Posterior vena cava (tissue), 2 donors: ENCODE results near the gene ARHGEF25. TPM values are rescaled to one million over a fixed set of nuclear protein-coding genes. Genes with fewer than 3 reads are reported as not detected.
"Not testable (repeated sequence)": the region's sequence is repeated elsewhere in the genome, so short reads cannot be mapped to it uniquely, and the experiment has no call there.

Experiments used
- DNase-seq: peaks from one replicate; pipeline ENCODE4 v3.0.0-alpha.2; 2020; ENCODE audit warnings: low spot score
- intact Hi-C, 2 donors: fragments of 100-400 bp; cut with DNase I; formaldehyde crosslinking; loops; one replicate each; pipeline versions ENCODE4 v1.14.1 to v1.14.2; 2022 to 2023
- total RNA-seq, 2 donors: library from RNA; stranded (reverse); fragmentation: NEBNext Ultra II Directional; extraction: Animal tissue kit (Norgen Biotek cat#: 25700); gene quantifications; one replicate each; pipeline ENCODE4 v1.2.1, GENCODE V29; 2021
- donor health status: DM: yes; HTN: yes; CAD: no.
- donor health status: DM: yes; HTN: yes; CAD: no.

ARHGEF25 gene
- total RNA-seq, 2 donors from 2014 or later, result 78.8 to 82.8 TPM

DNA sequence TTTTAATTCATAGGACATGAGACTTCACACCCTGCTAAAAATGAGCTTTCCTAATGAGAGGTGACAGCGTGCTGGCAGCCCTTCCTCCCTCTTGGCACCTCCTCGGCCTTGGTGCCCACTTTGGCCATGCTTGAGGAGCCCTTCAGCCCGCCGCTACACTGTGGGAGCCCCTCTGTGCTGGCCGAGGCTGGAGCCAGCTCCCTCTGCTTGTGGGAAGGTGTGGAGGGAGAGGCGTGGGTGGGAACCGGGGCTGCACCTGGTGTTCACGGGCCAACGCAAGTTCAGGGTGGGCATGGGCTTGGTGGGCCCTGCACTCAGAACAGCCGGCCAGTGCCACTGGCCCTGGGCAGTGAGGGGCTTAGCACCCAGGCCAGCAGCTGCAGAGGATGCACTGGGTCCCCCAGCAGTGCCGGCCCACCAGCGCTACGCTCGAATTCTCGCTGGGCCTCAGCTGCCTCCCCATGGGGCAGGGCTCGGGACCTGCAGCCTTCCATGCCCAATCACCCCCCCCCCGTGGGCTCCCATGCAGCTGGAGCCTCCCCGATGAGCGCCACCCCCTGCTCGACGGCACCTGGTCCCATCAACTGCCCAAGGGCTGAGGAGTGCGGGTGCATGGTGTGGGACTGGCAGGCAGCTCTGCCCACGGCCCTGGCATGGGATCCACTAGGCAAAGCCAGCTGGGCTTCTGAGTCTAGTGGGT lies 44.5 kb downstream of the ARHGEF25 start:
- intact Hi-C loops, result no loop called here
- DNase-seq, result no peak

DNA sequence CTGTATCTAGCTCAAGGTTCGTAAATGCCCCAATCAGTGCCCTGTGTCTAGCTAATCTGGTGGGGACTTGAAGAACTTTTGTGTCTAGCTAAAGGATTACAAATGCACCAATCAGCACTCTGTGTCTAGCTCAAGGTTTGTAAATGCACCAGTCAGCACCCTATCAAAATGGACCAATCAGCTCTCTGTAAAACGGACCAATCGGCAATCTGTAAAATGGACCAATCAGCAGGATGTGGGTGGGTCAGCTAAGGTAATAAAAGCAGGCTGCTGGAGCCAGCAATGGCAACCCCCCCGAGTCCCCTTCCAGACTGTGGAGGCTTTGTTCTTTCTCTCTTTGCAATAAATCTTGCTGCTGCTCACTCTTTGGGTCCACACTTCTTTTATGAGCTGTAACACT lies 45.2 kb downstream of the ARHGEF25 start:
- intact Hi-C loops, DNase-seq: not testable (repeated sequence)

- no peak for DNase-seq
- intact Hi-C loops, result no loop called here
These were observed 46.5 kb downstream of the ARHGEF25 start for GRCh38 chr12:57657744-57658143.

GRCh38 chr12:57658890-57659289 lies 47.7 kb downstream of the ARHGEF25 start:
- intact Hi-C loops, result no loop called here
- DNase-seq, result no peak

- DNase-seq, result no peak
- intact Hi-C loops, result no loop called here
These were observed 50.1 kb downstream of the ARHGEF25 start for GRCh38 chr12:57661376-57661775.

DNA sequence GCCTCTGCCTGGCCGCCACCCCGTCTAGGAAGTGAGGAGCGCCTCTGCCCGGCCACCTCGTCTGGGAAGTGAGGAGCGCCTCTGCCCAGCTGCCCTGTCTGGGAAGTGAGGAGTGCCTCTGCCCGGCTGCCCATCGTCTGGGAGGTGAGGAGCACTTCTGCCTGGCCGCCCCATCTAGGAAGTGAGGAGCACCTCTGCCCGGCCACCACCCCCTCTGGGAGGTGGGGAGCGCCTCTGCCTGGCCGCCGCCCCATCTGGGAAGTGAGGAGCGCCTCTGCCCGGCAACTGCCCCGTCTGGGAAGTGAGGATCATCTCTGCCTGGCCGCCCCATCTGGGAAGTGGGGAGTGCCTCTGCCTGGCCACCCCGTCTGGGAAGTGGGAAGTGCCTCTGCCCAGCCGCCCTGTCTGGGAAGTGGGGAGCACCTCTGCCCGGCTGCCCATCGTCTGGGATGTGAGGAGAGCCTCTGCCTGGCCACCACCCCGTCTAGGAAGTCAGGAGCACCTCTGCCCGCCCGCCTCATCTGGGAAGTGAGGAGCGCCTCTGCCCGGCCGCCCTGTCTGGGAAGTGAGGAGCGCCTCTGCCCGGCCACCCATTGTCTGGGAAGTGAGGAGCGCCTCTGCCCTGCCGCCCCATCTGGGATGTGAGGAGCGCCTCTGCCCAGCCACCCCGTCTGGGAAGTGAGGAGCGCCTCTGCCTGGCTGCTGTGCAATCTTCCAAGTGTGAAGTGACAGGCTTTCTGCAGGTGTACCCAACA lies 54.0 kb downstream of the ARHGEF25 start:
- DNase-seq, intact Hi-C loops: not testable (repeated sequence)

Other genes starting within 250 kb of the ARHGEF25 start
- 10 to 100 TPM; 49.7 to 51.8 TPM for gene R3HDM2, start 180.4 kb upstream of the ARHGEF25 start, total RNA-seq
- not detected for gene INHBC, start 176.7 kb upstream of the ARHGEF25 start, total RNA-seq
- gene INHBE, start 156.1 kb upstream of the ARHGEF25 start, total RNA-seq, result not detected
- gene GLI1, start 151.7 kb upstream of the ARHGEF25 start, total RNA-seq, result 1 to 10 TPM in 1 of 2 donors, under 1 TPM in 1; 0.90 to 3.2 TPM
- gene ARHGAP9, start 131.6 kb upstream of the ARHGEF25 start, total RNA-seq, result 10 to 100 TPM; 12.7 to 20.7 TPM
- gene MARS1, start 123.4 kb upstream of the ARHGEF25 start, total RNA-seq, result 100 to 1,000 TPM; 135 to 142 TPM
- 10 to 100 TPM; 34.0 to 43.8 TPM for gene DDIT3, start 90.9 kb upstream of the ARHGEF25 start, total RNA-seq
- 10 to 100 TPM; 46.5 to 49.1 TPM for gene MBD6, start 88.6 kb upstream of the ARHGEF25 start, total RNA-seq
- 100 to 1,000 TPM in 1 of 2 donors, 10 to 100 TPM in 1; 90.6 to 104 TPM for gene DCTN2, start 64.2 kb upstream of the ARHGEF25 start, total RNA-seq
- under 1 TPM; 0.10 to 0.14 TPM for gene KIF5A, start 61.4 kb upstream of the ARHGEF25 start, total RNA-seq
- gene PIP4K2C, start 20.2 kb upstream of the ARHGEF25 start, total RNA-seq, result 10 to 100 TPM; 26.0 to 27.4 TPM
- 10 to 100 TPM; 32.4 to 35.6 TPM for gene DTX3, start 6.6 kb upstream of the ARHGEF25 start, total RNA-seq
- gene B4GALNT1, start 21.8 kb downstream of the ARHGEF25 start, total RNA-seq, result 1 to 10 TPM; 4.3 to 6.0 TPM
- 100 to 1,000 TPM; 186 to 279 TPM for gene OS9, start 82.7 kb downstream of the ARHGEF25 start, total RNA-seq
- 1 to 10 TPM; 1.8 to 2.2 TPM for gene AGAP2, start 127.3 kb downstream of the ARHGEF25 start, total RNA-seq
- 10 to 100 TPM; 20.1 to 26.3 TPM for gene TSPAN31, start 133.6 kb downstream of the ARHGEF25 start, total RNA-seq
- gene CDK4, start 140.9 kb downstream of the ARHGEF25 start, total RNA-seq, result 10 to 100 TPM; 65.3 to 66.0 TPM
- 1 to 10 TPM; 7.4 to 9.4 TPM for gene MARCHF9, start 143.7 kb downstream of the ARHGEF25 start, total RNA-seq
- 1 to 10 TPM in 1 of 2 donors, under 1 TPM in 1; 0.57 to 1.1 TPM for gene CYP27B1, start 155.6 kb downstream of the ARHGEF25 start, total RNA-seq
- 10 to 100 TPM; 16.6 to 22.8 TPM for gene METTL1, start 160.7 kb downstream of the ARHGEF25 start, total RNA-seq
- gene EEF1AKMT3, start 161.2 kb downstream of the ARHGEF25 start, total RNA-seq, result 1 to 10 TPM; 7.9 to 9.3 TPM
- gene TSFM, start 171.4 kb downstream of the ARHGEF25 start, total RNA-seq, result 10 to 100 TPM; 15.9 to 16.4 TPM
- gene AVIL, start 207.3 kb downstream of the ARHGEF25 start, total RNA-seq, result 1 to 10 TPM; 5.6 to 6.3 TPM
- gene CTDSP2, start 235.3 kb downstream of the ARHGEF25 start, total RNA-seq, result 100 to 1,000 TPM; 135 to 138 TPM